Cardiac fibroblast (primary cell): ENCODE results near the gene VPS16.

Source experiments
- DNase-seq, 2 donors: peaks; one replicate each; pipeline versions ENCODE4 v3.0.0 to v3.0.0-alpha.2; 2010; ENCODE audit warnings: low read depth in 2 of 2
- H3K4me3 ChIP-seq, 2 donors: replicated peaks in 1 of 2; 1 replicate in 1 of 2; 2 replicates in 1 of 2; pipeline ENCODE4 v1.5.1; 2011; ENCODE audit warnings: low read depth in 2 of 2, low read length in 2 of 2, mild to moderate bottlenecking in 2 of 2, moderate library complexity in 1 of 2
- CTCF ChIP-seq: IDR thresholded peaks from one replicate; pipeline ENCODE4 v1.5.1; 2011; ENCODE audit warnings: low read depth, mild to moderate bottlenecking, low read length, inconsistent platforms

VPS16 gene

GRCh38 chr20:2859330-2860121 lies 19.0 kb downstream of the VPS16 start:
- DNase-seq: peak; percentile 14 to 82
- TF ChIP-seq CTCF: no peak
- H3K4me3 ChIP-seq: no peak overlapping the region

GRCh38 chr20:2864626-2865025 lies 24.1 kb downstream of the VPS16 start:
- no peak for TF ChIP-seq CTCF
- no peak overlapping the region for H3K4me3 ChIP-seq
- DNase-seq: no peak

- TF ChIP-seq CTCF: no peak
- DNase-seq: no peak
- no peak overlapping the region for H3K4me3 ChIP-seq
Observed at GRCh38 chr20:2865101-2865500, 24.6 kb downstream of the VPS16 start.

- H3K4me3 ChIP-seq: no peak overlapping the region
- no peak for DNase-seq
- TF ChIP-seq CTCF: peak; percentile 11
Observed at GRCh38 chr20:2865630-2866029, 25.1 kb downstream of the VPS16 start.

GRCh38 chr20:2866236-2866635 lies 25.7 kb downstream of the VPS16 start:
- H3K4me3 ChIP-seq: no peak overlapping the region
- DNase-seq: no peak
- TF ChIP-seq CTCF: no peak

GRCh38 chr20:2867081-2867864 lies 26.7 kb downstream of the VPS16 start:
- no peak overlapping the region for H3K4me3 ChIP-seq
- no peak for TF ChIP-seq CTCF
- DNase-seq: no peak
